PC-3 (cell line): ENCODE data around the gene ZBTB7C. TPM values are rescaled to one million over a fixed set of nuclear protein-coding genes. Genes with fewer than 3 reads are reported as not detected.

ENCODE experiments used
- ATAC-seq: fragments of 200-7000 bp; cut with Tn5 transposase; 2 replicates; pipeline ENCODE4 v1.9.1; 2020; ENCODE audit warnings: mild to moderate bottlenecking, moderate library complexity
- BruUV-seq: library from RNA; stranded (reverse); fragments of 400-500 nt; replicated peaks from 2 replicates; lab custom pipeline; 2021; lab: Mats Ljungman, UMichigan
- CTCF ChIA-PET: fragments of 300-600 bp; sonication (Branson Sonifier 250); formaldehyde crosslinking; loops from one replicate; lab custom pipeline; 2022; ENCODE audit warnings: antibody characterized with exemption; lab: Charles Lee
- POLR2A ChIA-PET: fragments of 300-600 bp; sonication (Branson Sonifier 250); formaldehyde crosslinking; loops from one replicate; lab custom pipeline; 2022; ENCODE audit warnings: antibody characterized with exemption; ENCODE audit not compliant: unreplicated experiment; lab: Charles Lee
- DNase-seq: peaks from one replicate; pipeline ENCODE4 v3.0.0-alpha.2; 2015
- H2AFZ ChIP-seq: fragments of 300-600 bp; sonication (generic); 2 replicates; pipeline ENCODE4 v1.6.0; 2016; ENCODE audit warnings: antibody characterized with exemption, low read length
- H3F3A ChIP-seq: fragments of 300-600 bp; sonication (generic); one replicate; pipeline ENCODE4 v1.6.0; 2017; ENCODE audit warnings: antibody characterized with exemption, low read length, control low read depth, mild to moderate bottlenecking; ENCODE audit not compliant: unreplicated experiment
- H3K27ac ChIP-seq: fragments of 300-600 bp; sonication (generic); 2 replicates; pipeline ENCODE4 v1.5.1; 2016; ENCODE audit warnings: mild to moderate bottlenecking, low read length
- H3K27me3 ChIP-seq: fragments of 300-600 bp; sonication (generic); 2 replicates; pipeline ENCODE4 v1.6.1; 2016; ENCODE audit warnings: low read length, mixed read lengths
- H3K36me3 ChIP-seq: fragments of 300-600 bp; sonication (generic); 2 replicates; pipeline ENCODE4 v1.6.1; 2016; ENCODE audit warnings: low read depth, mixed run types, low read length, mixed read lengths
- H3K4me1 ChIP-seq: fragments of 300-600 bp; sonication (generic); 2 replicates; pipeline ENCODE4 v1.5.1; 2016; ENCODE audit warnings: low read length; ENCODE audit not compliant: insufficient read depth
- H3K4me2 ChIP-seq: fragments of 300-600 bp; sonication (generic); 2 replicates; pipeline ENCODE4 v1.6.0; 2016; ENCODE audit warnings: low read length
- H3K4me3 ChIP-seq: fragments of 300-600 bp; sonication (generic); 2 replicates; pipeline ENCODE4 v1.5.1; 2016; ENCODE audit warnings: mild to moderate bottlenecking, low read length, mixed read lengths
- H3K79me2 ChIP-seq: fragments of 300-600 bp; sonication (generic); 2 replicates; pipeline ENCODE4 v1.6.1; 2017; ENCODE audit warnings: low read length, mixed read lengths
- H3K9ac ChIP-seq: fragments of 300-600 bp; sonication (generic); 2 replicates; pipeline ENCODE4 v1.6.0; 2016; ENCODE audit warnings: mild to moderate bottlenecking, low read length
- H3K9me2 ChIP-seq: fragments of 300-600 bp; sonication (generic); replicated peaks from 2 replicates; pipeline ENCODE4 v1.6.1; 2016; ENCODE audit warnings: mixed run types, low read length, mixed read lengths
- H3K9me3 ChIP-seq: fragments of 300-600 bp; sonication (generic); 2 replicates; pipeline ENCODE4 v1.6.1; 2016; ENCODE audit warnings: low read length, mixed read lengths
- H4K20me1 ChIP-seq: fragments of 300-600 bp; sonication (generic); 2 replicates; pipeline ENCODE4 v1.6.1; 2016; ENCODE audit warnings: low read length, mixed read lengths
- EZH2 ChIP-seq: fragments of 300-600 bp; sonication (generic); IDR thresholded peaks from one replicate; pipeline ENCODE4 v1.6.1; 2017; ENCODE audit warnings: antibody characterized with exemption, mild to moderate bottlenecking, low read length; ENCODE audit not compliant: unreplicated experiment
- EZH2phosphoT487 ChIP-seq: fragments of 300-600 bp; sonication (generic); IDR thresholded peaks from 2 replicates; pipeline ENCODE4 v1.6.1; 2018; ENCODE audit warnings: mild to moderate bottlenecking, antibody characterized with exemption, low read length, borderline replicate concordance
- intact Hi-C: fragments of 100-400 bp; cut with micrococcal nuclease; formaldehyde crosslinking; loops from 2 replicates; pipeline ENCODE4 v1.9.0; 2023
- total RNA-seq: library from RNA; depleted of rRNA; stranded (reverse); fragments of >200 nt; gene quantifications from 2 replicates; pipeline ENCODE4 v1.2.3, GENCODE V29; 2014
- TF ChIP-seq, protein P1 (sequence below): fragments of 300-600 bp; sonication (generic); conservative IDR thresholded peaks from 2 replicates; pipeline ENCODE4 v1.5.1; 2017; ENCODE audit warnings: antibody characterized with exemption, low read depth, mild to moderate bottlenecking, low read length

The ZBTB7C gene
- total RNA-seq, 1 experiment from 2014 or later = 1.3 TPM

DNA sequence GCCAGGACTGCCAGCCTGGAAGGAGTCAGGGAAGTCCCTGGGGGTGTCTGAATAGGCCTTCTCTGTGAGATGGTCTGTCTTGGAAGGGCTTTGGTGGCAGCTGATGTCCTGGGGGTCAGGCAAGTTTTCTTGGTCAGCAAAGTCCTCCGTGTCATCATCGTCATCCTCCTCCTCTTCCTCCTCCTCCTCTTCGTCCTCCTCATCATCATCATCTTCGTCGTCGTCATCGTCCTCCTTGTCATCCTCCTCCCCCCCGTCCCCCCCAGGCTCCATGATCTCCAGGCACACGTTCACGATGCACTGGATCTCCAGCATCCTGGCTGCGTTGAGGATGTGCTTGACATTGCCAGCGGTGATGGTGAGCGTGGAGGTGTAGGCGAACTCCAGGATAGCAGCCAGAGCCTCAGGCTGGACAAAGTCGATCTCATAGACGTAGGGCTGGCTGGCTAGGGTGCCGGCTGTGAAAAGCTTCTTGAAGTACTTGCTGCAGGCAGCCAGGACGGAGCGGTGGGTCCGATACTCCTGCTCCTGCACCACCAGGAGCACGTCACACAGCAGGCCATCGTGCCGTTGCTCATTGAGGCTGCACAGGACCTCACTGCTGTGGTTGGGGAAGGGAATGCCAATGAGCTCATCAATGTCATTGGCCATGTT, 368.6 kb downstream of the ZBTB7C start:
- Histone ChIP-seq H2AFZ (no peak overlapping the region), H3K9me2 (no peaks in the 10 kb centered on the region), H3K79me2 (no peaks in the 10 kb centered on the region), H3K27me3 (no peaks in the 10 kb centered on the region), H3K4me2 (no peak overlapping the region), H4K20me1 (no peaks in the 10 kb centered on the region), H3K27ac (no peak overlapping the region), H3K9ac (no peak overlapping the region), H3K4me3 (no peak overlapping the region), H3K9me3 (no peaks in the 10 kb centered on the region), H3K36me3 (no peaks in the 10 kb centered on the region), H3F3A (no peaks in the 10 kb centered on the region), H3K4me1 (no peaks in the 10 kb centered on the region)
- ATAC-seq = no peak
- no TSS peak for BruUV-seq
- ChIA-PET CTCF (no interaction called here), POLR2A (no interaction called here)
- DNase-seq = no peak
- TF ChIP-seq EZH2phosphoT487 = no peak
- TF ChIP-seq, protein P1, sequence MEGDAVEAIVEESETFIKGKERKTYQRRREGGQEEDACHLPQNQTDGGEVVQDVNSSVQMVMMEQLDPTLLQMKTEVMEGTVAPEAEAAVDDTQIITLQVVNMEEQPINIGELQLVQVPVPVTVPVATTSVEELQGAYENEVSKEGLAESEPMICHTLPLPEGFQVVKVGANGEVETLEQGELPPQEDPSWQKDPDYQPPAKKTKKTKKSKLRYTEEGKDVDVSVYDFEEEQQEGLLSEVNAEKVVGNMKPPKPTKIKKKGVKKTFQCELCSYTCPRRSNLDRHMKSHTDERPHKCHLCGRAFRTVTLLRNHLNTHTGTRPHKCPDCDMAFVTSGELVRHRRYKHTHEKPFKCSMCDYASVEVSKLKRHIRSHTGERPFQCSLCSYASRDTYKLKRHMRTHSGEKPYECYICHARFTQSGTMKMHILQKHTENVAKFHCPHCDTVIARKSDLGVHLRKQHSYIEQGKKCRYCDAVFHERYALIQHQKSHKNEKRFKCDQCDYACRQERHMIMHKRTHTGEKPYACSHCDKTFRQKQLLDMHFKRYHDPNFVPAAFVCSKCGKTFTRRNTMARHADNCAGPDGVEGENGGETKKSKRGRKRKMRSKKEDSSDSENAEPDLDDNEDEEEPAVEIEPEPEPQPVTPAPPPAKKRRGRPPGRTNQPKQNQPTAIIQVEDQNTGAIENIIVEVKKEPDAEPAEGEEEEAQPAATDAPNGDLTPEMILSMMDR = no peak
- TF ChIP-seq EZH2 = no peak
- intact Hi-C loops = no loop called here

DNA sequence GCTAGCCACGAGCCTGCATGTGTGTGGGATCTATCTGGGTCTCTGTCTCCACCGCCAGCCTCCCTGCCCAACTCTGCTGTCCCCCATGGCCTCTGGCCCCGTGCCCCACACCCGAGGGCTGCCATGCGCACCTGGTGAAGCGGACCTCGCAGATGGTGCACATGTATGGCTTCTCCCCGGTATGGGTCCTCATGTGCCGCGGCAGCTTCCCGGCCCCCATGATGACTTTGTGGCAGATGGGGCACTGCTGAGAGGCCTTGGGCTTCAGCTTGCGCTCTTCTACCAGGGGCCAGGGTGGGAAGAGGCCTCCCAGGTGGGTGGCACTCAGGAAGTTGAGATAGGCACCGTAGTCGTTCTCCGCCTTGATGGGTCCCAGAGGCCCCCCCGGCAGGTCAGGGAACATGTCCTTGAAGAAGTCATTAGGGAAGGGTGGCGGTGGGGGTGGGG, 369.4 kb downstream of the ZBTB7C start:
- Histone ChIP-seq H3K79me2 (no peaks in the 10 kb centered on the region), H3K27ac (no peak overlapping the region), H3K9me2 (no peaks in the 10 kb centered on the region), H3K4me1 (no peaks in the 10 kb centered on the region), H2AFZ (no peak overlapping the region), H3K9me3 (no peaks in the 10 kb centered on the region), H3K9ac (no peak overlapping the region), H3F3A (no peaks in the 10 kb centered on the region), H3K4me2 (no peak overlapping the region), H4K20me1 (no peaks in the 10 kb centered on the region), H3K4me3 (no peak overlapping the region), H3K36me3 (no peaks in the 10 kb centered on the region), H3K27me3 (no peaks in the 10 kb centered on the region)
- no peak for ATAC-seq
- intact Hi-C loops = loop anchor here (10.0 kb wide), 1 partner anchor 95 kb away; no protein-coding TSS in a partner anchor
- no peak for DNase-seq
- no TSS peak for BruUV-seq
- ChIA-PET CTCF (no interaction called here), POLR2A (no interaction called here)
- no peak for TF ChIP-seq EZH2phosphoT487
- TF ChIP-seq, protein P1 = no peak
- TF ChIP-seq EZH2 = no peak

DNA sequence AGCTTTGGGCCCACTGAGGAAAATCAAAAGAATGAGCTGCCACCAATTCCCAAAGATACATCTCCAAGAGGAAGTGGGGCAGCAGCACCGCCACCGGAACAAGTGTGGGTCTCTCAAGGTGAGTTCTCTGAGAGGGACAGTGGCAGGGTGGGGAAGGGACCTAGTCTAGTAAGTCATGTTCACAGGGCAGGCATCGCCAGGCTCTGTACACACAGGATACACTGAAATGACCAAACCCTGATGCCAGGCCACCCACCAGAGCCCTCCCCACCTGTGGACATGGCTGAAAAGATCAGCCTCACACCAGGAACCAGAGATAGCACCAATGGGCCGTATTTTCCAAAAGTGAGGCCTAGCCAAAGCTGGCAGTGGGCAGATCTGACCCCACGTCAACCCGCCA, 370.5 kb downstream of the ZBTB7C start:
- ATAC-seq = no peak
- Histone ChIP-seq H3K9me3 (no peaks in the 10 kb centered on the region), H3F3A (no peaks in the 10 kb centered on the region), H3K79me2 (no peaks in the 10 kb centered on the region), H3K4me2 (no peak overlapping the region), H3K4me3 (no peak overlapping the region), H3K27ac (no peak overlapping the region), H3K36me3 (no peaks in the 10 kb centered on the region), H4K20me1 (no peaks in the 10 kb centered on the region), H3K4me1 (peaks cover 3% of the 10 kb centered on the region; the same call in 1 of the 2 replicates), H3K9me2 (no peaks in the 10 kb centered on the region), H2AFZ (no peak overlapping the region), H3K9ac (no peak overlapping the region), H3K27me3 (no peaks in the 10 kb centered on the region)
- TF ChIP-seq EZH2phosphoT487 (no peak), EZH2 (no peak)
- TF ChIP-seq, protein P1 = no peak
- intact Hi-C loops = loop anchor here (10.0 kb wide), 1 partner anchor 96 kb away; no protein-coding TSS in a partner anchor
- BruUV-seq = no TSS peak
- CTCF ChIA-PET = no interaction called here
- POLR2A ChIA-PET = no interaction called here
- no peak for DNase-seq
